Activated naive CD8-positive, alpha-beta T cell treated with anti-CD3 and anti-CD28 coated beads for 36 hours (primary cell): ENCODE data around the gene ESRRB. TPM values are rescaled to one million over a fixed set of nuclear protein-coding genes. Genes with fewer than 3 reads are reported as not detected.

Experiments
- DNase-seq: peaks from one replicate; pipeline ENCODE4 v3.0.0; 2021
- H3K27ac Mint-ChIP-seq: one replicate; pipeline ENCODE4 v1.8.0; 2022; ENCODE audit warnings: mild to moderate bottlenecking, moderate library complexity, mixed read lengths
- H3K27me3 Mint-ChIP-seq: one replicate; pipeline ENCODE4 v1.8.0; 2022; ENCODE audit warnings: mild to moderate bottlenecking, mixed read lengths
- H3K36me3 Mint-ChIP-seq: one replicate; pipeline ENCODE4 v1.8.0; 2021; ENCODE audit warnings: mild to moderate bottlenecking, mixed read lengths
- H3K4me1 Mint-ChIP-seq: one replicate; pipeline ENCODE4 v1.8.0; 2021; ENCODE audit warnings: mixed read lengths
- H3K4me3 Mint-ChIP-seq: one replicate; pipeline ENCODE4 v1.8.0; 2022; ENCODE audit warnings: mild to moderate bottlenecking, moderate library complexity, mixed read lengths
- H3K9me3 Mint-ChIP-seq: one replicate; pipeline ENCODE4 v1.8.0; 2022; ENCODE audit warnings: mixed read lengths
- total RNA-seq, 2 experiments: library from RNA; stranded (reverse); gene quantifications; one replicate each; pipeline ENCODE4 v1.2.3, GENCODE V29; 2021

ESRRB gene
- total RNA-seq, 2 experiments from 2014 or later, result not detected

DNA sequence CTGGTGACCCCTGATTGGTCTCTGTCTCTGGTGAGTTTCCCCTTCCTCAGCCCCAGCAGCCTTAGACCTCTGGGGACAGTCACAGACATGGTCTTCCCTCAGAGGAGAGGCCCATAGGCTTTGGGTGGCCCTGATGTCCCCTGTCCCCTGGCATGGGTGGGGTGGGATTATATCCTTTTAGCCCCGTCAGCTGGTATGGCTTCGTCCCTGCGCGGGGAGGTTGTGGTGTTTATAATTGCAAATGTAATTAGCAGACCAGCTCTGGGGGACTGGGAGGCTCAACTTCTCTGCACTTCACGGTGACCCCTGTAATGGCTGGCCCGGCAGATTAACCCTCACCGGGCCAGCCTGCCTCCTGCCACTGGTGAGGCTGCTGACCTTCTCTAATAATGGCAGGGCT is 5.1 kb downstream of the ESRRB start:
- DNase-seq, result no peak
- Mint-ChIP-seq H3K27me3 (peaks cover 88% of the 10 kb centered on the region), H3K9me3 (no peaks in the 10 kb centered on the region), H3K4me3 (no peak overlapping the region), H3K36me3 (no peaks in the 10 kb centered on the region), H3K4me1 (peaks cover 5% of the 10 kb centered on the region), H3K27ac (no peak overlapping the region)

DNA sequence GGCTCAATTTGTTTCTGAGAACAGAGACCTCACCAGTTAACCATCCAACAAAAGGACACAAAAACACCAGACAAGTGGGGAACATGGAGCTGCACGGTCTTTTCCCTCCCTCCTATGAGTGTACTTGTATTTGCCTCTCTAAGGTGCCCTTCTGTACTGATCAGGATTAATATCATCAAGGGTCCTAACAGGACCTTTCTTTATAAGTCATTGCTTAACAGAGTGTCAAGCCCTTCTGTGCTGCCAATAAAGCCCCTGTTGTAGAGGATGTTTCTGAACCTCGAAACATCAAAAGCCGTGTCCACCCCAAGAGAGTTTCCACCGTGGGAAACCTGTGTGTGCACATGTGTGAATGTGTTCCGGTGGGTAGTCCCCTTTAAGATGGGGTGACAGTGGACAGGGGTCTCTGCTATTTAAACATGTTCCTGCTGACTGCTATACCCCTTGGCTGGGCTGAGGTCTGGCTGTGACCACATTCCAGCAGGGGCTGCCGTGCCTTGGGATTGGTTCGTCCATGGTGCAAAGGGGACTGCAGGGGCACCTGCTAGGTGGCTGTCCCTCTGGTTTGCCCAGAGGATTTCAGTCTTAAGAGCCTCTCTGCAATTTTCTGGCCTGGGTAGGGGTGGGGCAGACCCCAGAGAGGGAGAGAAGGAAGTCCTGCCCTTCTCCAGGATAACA is 6.0 kb downstream of the ESRRB start:
- no peaks in the 10 kb centered on the region for H3K9me3 Mint-ChIP-seq
- H3K4me3 Mint-ChIP-seq, result no peak overlapping the region
- DNase-seq, result no peak
- H3K27ac Mint-ChIP-seq, result no peak overlapping the region
- peaks cover 81% of the 10 kb centered on the region for H3K27me3 Mint-ChIP-seq
- peaks cover 5% of the 10 kb centered on the region for H3K4me1 Mint-ChIP-seq
- no peaks in the 10 kb centered on the region for H3K36me3 Mint-ChIP-seq

DNA sequence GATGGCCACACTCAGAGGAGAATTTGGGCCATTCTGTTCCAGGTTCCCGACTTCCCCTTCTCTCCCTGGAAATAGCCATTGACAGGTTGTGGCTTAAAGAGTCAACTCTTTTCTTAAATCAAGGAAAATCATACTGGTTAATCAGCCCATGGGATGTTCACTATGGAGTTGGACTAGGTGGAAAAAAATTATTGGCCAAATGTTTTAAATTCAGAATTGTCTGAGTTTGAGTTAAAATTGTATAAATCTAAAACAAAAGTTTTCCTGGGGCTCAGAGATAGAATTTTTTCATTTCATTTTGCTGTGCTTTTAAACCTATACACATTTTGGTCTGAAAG is 6.5 kb downstream of the ESRRB start:
- Mint-ChIP-seq H3K4me3 (no peak overlapping the region), H3K36me3 (no peaks in the 10 kb centered on the region), H3K27ac (no peak overlapping the region), H3K27me3 (peaks cover 80% of the 10 kb centered on the region), H3K4me1 (peaks cover 4% of the 10 kb centered on the region), H3K9me3 (no peaks in the 10 kb centered on the region)
- no peak for DNase-seq

DNA sequence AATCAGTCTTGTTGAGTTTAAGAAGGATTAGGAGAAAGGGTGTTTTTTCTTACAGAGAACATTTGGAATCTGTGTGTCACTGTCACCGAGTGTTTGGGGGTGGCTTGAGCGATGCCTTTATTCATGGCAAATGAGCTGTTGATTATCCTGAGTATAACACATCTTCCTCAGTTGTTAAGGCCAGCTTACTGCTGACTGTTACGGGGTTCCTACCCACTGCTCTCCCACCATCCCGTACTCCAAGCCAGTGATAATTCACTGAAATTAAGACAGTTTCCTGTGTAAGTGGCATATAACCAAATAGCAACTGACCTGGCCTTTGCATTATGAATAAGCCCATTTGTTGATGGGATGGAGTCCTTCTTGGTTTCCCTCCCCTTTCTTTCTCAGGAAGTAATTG is 9.5 kb downstream of the ESRRB start:
- H3K4me1 Mint-ChIP-seq, result peaks cover 2% of the 10 kb centered on the region
- no peak overlapping the region for H3K4me3 Mint-ChIP-seq
- no peak for DNase-seq
- H3K9me3 Mint-ChIP-seq, result no peaks in the 10 kb centered on the region
- peaks cover 65% of the 10 kb centered on the region for H3K27me3 Mint-ChIP-seq
- no peaks in the 10 kb centered on the region for H3K36me3 Mint-ChIP-seq
- no peak overlapping the region for H3K27ac Mint-ChIP-seq

DNA sequence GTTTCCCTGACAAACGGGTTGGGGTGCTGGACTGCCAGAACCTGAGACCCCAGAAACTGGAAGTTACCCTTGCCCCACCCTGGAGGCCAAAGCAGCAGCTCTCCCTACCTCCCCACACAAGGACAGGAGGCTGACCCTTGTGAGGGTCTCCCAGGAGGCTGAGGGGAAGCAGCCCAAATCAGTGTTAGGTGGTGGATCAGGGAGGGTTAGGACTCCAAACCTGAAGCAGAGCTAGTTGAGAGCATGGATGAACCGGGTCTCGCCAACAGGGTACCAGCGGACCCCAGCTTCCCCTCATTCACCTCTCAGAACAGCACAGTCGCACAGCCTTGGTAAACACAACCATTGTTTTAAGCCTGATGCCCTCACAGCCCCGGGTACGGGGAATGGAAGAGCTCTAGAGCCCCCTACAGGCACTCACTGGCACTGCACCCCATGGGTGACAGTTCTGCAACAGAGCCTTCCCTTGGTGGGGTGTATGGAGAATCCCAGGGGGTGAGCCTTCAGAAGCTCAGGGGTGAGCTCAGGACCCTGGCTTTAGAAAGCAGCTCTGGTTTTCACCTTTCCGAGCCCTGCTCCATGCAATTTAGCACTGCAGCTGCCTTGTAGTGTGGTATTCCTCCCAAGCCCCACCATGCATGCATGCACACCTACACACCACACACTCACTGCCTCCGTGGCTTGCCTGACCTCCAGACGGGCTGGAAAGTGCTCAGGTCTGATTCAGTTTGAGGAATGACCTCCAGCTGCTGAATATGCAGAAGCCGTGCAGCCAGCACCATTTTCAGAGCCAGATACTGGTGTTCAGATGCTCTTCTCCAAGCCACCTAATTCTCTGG is 11.2 kb downstream of the ESRRB start:
- H3K9me3 Mint-ChIP-seq, result no peaks in the 10 kb centered on the region
- H3K4me3 Mint-ChIP-seq, result no peak overlapping the region
- peak; percentile 67 for DNase-seq
- no peaks in the 10 kb centered on the region for H3K36me3 Mint-ChIP-seq
- peaks cover 2% of the 10 kb centered on the region for H3K4me1 Mint-ChIP-seq
- H3K27me3 Mint-ChIP-seq, result peaks cover 48% of the 10 kb centered on the region
- no peak overlapping the region for H3K27ac Mint-ChIP-seq

DNA sequence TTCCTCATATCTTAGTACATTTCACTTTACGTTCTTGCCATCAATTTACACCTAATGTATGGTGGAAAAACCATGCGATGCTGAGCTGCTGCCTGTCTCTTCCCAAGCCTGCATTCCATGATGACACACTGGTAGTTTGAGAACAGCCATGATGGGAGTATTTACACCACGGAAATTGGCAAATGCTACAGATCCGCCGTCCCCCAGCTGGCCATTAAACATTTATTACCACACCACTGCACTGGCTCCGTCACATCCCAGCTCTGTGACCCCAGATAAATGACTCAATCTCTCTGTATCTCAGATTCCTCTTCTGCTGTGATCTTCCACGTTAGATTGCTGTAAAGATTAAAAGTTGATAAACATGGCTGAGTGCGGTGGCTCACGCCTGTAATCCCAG is 13.9 kb downstream of the ESRRB start:
- Mint-ChIP-seq H3K36me3 (no peaks in the 10 kb centered on the region), H3K4me1 (peaks cover 2% of the 10 kb centered on the region), H3K27ac (no peak overlapping the region), H3K4me3 (no peak overlapping the region), H3K9me3 (no peaks in the 10 kb centered on the region), H3K27me3 (peaks cover 28% of the 10 kb centered on the region)
- DNase-seq, result no peak

DNA sequence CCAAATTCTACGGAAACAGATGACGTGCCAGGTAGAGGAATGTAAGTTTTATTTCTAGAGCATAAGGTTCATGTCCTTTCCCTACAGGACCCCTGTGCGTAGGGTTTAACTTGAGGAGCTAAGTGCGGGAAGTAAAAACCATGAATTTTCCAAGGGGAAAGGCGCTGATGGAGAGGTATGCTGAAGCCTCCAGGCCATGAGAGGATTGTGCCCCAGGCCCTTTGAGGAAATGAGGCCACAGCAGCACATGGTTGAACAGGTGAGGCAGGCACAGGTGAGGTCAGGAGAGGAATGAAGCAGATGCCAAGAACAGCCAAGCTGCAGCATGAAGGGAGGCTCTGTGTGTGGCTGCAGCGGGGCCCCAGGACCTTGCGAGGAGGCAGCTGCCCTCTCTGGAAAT is 14.7 kb downstream of the ESRRB start:
- Mint-ChIP-seq H3K36me3 (no peaks in the 10 kb centered on the region), H3K27me3 (peaks cover 20% of the 10 kb centered on the region), H3K4me3 (no peak overlapping the region)

DNA sequence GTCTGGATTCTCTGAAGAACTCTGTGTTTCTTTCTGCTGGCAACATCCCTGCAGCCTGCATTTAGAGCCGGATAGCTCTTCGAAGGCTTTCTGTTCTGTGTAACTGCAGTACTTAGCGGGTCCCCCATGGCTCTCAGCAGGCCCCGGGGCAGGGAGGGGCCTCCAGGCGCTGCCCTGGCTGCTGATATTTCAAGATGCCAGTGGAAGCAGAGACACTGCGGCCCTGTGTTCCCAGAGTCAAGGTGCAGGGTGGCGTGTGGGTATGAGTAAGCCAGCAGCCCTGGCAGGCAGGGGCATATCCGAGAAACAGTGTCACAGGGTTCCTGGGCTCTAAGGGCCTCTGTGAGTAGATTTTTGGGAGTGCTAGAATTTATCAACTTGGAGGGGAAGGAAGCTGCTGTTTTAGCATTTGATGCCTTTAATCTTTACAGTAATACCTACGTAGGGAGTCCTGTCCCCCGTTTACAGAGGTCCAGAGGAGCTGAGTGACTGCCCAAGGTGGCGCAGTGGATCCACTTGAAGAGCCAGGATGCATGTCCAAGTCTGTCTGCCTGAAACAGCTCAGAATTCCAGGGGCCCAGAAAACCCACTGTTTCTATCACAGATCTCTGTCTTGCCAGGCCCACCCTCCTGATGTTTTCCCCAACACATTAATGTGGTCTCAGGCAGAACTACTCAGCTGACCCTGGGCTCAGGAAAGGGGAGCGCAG is 16.2 kb downstream of the ESRRB start:
- peaks cover 16% of the 10 kb centered on the region for H3K27me3 Mint-ChIP-seq

More for the DNA sequence above, 14.7 kb downstream of the ESRRB start:
- no peaks in the 10 kb centered on the region for H3K9me3 Mint-ChIP-seq
- no peak overlapping the region for H3K27ac Mint-ChIP-seq
- H3K4me1 Mint-ChIP-seq, result peaks cover 2% of the 10 kb centered on the region
- no peak for DNase-seq

DNA sequence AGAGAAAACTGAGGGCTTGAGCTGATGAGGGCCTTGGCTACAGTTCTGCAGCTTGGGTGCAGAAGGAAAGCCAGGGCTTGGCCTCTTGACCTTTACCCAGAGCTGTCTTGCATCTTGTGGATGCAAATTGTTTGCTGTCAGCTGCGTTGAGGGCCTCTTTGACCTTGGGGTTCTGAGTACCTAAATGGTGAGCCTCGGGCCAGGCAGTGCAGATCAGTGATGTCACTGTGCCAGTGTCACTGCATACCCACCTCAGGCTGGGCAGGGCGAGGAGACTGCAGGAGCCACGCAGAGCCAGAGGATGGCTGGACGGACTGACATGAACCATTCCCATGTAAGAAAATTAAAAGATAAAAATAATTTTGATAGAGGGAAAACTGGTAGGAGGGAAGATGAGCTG is 18.6 kb downstream of the ESRRB start:
- H3K27ac Mint-ChIP-seq, result no peak overlapping the region
- H3K27me3 Mint-ChIP-seq, result no peaks in the 10 kb centered on the region
- no peak overlapping the region for H3K4me3 Mint-ChIP-seq
- no peak for DNase-seq
- H3K36me3 Mint-ChIP-seq, result no peaks in the 10 kb centered on the region
- H3K4me1 Mint-ChIP-seq, result no peaks in the 10 kb centered on the region
- no peaks in the 10 kb centered on the region for H3K9me3 Mint-ChIP-seq

More for the DNA sequence above, 16.2 kb downstream of the ESRRB start:
- Mint-ChIP-seq H3K36me3 (no peaks in the 10 kb centered on the region), H3K4me3 (no peak overlapping the region), H3K4me1 (no peaks in the 10 kb centered on the region), H3K9me3 (no peaks in the 10 kb centered on the region), H3K27ac (no peak overlapping the region)
- no peak for DNase-seq

DNA sequence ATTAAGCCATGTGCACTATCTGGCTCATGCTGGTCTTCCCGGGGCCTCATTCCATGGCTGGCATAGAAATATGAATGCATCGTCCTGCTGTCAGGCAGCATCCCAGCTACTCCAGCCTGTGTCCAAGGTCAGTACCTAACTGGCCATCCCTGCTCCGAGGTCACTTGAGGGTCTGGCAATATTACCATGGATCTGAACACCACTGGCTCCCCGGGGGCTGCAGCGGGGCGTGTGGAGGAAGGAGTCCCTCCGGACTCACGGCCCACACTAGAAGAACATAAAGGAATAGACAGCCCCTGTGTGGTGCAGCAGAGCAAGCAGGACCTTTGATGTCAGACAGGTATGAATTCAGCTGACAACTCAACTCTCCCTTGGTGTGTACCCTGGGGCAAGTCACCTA is 19.2 kb downstream of the ESRRB start:
- H3K4me1 Mint-ChIP-seq, result no peaks in the 10 kb centered on the region
- no peak overlapping the region for H3K4me3 Mint-ChIP-seq
- no peak overlapping the region for H3K27ac Mint-ChIP-seq
- no peaks in the 10 kb centered on the region for H3K27me3 Mint-ChIP-seq
- no peak for DNase-seq
- no peaks in the 10 kb centered on the region for H3K9me3 Mint-ChIP-seq
- H3K36me3 Mint-ChIP-seq, result no peaks in the 10 kb centered on the region

DNA sequence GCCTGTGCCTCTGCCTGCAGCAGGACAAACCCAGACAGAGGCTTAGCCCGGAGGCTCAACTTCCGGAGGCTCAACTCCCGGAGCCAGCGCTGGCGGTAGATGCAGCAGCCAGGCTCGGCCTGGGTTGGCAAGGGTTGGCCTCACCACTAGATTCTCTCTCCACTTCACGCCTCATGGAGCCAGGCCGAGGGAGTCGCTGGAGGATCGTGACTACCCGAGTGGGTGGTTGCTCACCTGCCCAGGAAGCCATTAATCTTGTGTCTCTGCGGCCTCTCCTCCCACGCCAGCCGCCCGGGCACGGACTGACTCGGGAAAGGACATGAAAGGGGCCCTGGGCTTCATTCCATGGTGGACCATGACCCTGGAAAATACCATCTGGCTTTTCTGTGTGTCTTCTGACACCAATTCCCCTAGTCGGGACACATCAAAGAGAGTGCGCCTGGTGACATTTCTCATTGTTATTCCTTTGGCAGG is 20.8 kb downstream of the ESRRB start:
- H3K36me3 Mint-ChIP-seq, result no peaks in the 10 kb centered on the region
- DNase-seq, result no peak
- no peak overlapping the region for H3K4me3 Mint-ChIP-seq
- no peaks in the 10 kb centered on the region for H3K9me3 Mint-ChIP-seq
- no peaks in the 10 kb centered on the region for H3K4me1 Mint-ChIP-seq
- no peak overlapping the region for H3K27ac Mint-ChIP-seq
- peaks cover 3% of the 10 kb centered on the region for H3K27me3 Mint-ChIP-seq

DNA sequence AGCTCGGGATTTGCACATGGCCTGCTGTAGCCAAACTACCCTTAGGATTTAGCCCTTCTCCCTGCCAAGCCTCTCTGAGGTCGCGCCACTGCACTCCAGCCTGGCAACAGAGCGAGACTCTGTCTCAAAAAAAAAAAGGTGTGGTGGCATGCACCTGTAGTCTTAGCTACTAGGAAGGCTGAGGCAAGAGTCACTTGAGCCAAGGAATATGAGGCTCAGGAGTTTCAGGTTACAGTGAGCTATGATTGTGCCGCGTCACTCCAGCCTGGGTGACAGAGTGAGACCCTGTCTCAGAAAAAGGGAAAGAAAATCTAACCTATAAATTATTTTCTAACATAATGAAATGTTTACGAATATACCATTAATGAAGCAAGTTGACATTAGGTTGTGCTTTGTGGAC is 29.7 kb downstream of the ESRRB start:
- H3K4me1 Mint-ChIP-seq, result no peaks in the 10 kb centered on the region

DNA sequence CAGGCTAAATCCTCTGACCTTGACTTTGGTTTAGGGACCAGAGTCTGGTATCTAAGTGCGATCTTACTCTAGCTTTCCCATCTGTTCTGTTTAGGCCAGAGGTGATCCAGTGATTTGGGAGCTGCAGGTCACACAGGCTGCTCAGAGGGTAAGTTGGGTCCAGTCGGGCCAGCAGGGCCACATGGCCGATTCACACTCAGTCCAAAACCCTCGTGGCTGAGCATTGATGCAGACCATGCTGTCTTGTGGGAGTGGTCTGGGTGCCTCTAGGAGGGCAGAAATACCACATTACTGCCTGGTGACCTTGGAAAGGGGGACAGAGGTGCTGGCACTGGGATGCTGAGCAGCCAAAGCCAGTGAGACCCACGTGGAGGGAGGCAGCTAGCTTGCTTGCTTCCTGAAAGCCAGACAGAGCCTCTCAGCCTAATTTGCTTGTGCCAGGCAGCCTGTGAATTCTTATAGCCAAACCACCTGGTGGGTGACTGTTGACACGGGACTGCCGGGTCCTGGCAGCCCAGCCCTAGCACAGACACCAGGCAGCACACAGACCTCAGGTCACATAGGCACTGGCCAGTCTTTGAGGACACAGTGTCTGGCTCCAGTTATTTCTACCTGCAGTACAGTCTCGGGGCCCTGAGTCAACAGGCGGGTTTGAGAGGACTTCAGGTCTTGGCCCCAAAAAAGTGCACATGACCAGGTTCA is 31.7 kb downstream of the ESRRB start:
- no peak overlapping the region for H3K4me3 Mint-ChIP-seq
- H3K27me3 Mint-ChIP-seq, result peaks cover 26% of the 10 kb centered on the region
- no peak for DNase-seq
- H3K36me3 Mint-ChIP-seq, result no peaks in the 10 kb centered on the region
- H3K4me1 Mint-ChIP-seq, result no peaks in the 10 kb centered on the region
- H3K9me3 Mint-ChIP-seq, result no peaks in the 10 kb centered on the region
- H3K27ac Mint-ChIP-seq, result no peak overlapping the region

More for the DNA sequence above, 29.7 kb downstream of the ESRRB start:
- Mint-ChIP-seq H3K27ac (no peak overlapping the region), H3K27me3 (peaks cover 21% of the 10 kb centered on the region), H3K9me3 (no peaks in the 10 kb centered on the region), H3K4me3 (no peak overlapping the region), H3K36me3 (no peaks in the 10 kb centered on the region)
- DNase-seq, result no peak

DNA sequence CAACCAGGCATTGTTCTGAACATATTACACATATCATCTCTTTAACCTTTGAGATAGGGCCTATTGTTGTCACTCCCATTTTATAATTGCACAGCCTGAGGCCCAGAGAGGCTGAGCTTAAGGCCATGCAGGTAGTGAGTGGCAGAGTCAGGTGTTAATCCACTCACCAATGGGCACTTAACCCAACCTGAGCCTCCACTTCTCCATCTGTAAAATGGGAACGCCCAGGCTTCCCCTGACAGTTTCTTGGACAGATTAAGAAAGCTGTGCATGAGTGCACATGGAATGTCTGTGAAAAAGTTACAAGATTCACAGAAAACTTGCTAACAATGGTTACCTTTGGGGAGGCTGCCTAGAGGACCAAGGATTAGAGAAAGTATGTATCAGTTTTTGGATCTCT is 32.9 kb downstream of the ESRRB start:
- no peaks in the 10 kb centered on the region for H3K4me1 Mint-ChIP-seq
- H3K36me3 Mint-ChIP-seq, result no peaks in the 10 kb centered on the region
- no peak for DNase-seq
- no peak overlapping the region for H3K27ac Mint-ChIP-seq
- no peak overlapping the region for H3K4me3 Mint-ChIP-seq
- H3K27me3 Mint-ChIP-seq, result peaks cover 26% of the 10 kb centered on the region
- H3K9me3 Mint-ChIP-seq, result no peaks in the 10 kb centered on the region

DNA sequence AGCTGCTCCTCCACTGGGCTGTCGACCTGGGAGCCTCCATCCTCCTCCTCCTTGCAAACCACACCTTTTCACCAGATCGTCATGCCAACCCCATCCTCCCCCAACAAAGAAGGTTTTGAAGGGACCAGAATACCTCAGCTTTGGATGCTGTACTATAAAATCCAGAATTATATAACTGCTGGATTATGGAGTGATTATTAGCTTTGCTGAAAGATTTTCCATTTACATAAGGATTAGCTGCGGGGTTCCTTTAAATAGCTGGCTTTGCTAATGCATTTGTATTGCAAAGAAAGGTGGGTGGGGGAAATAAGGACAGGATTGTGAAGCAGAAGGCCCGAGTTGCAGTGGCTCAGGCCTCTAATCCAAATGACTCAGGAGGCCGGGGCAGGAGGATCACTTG is 36.6 kb downstream of the ESRRB start:
- Mint-ChIP-seq H3K4me3 (no peak overlapping the region), H3K9me3 (no peaks in the 10 kb centered on the region), H3K27ac (no peak overlapping the region), H3K27me3 (peaks cover 61% of the 10 kb centered on the region), H3K4me1 (peaks cover 4% of the 10 kb centered on the region), H3K36me3 (no peaks in the 10 kb centered on the region)
- DNase-seq, result no peak
